ENCODE data around the gene NAA25. TPM values are rescaled to one million over a fixed set of nuclear protein-coding genes. Genes with fewer than 3 reads are reported as not detected.
A peak's percentile ranks its signal among the peaks of the same experiment; 100 is the strongest.

NAA25 gene
- 10 to 100 TPM; 11.6 to 17.1 TPM for total RNA-seq
- long read RNA-seq, full-length matches to known transcripts, result 2 of 31 reads
- long read RNA-seq, partial matches to known transcripts, result 21 of 31 reads
- long read RNA-seq, other reads (novel, unspliced or antisense), result 8 of 31 reads

- DNase-seq (peak; percentile 94), ATAC-seq (peak; percentile 93 to 96)
- intact Hi-C loops (cut with DNase I), result no loop called here
Observed at GRCh38 chr12:112108202-112109079, at the start of gene NAA25. Gene NAA25, minus strand, starts transcription at chr12:112108783. Its CDS starts 10 bp downstream, at chr12:112108773.

GRCh38 chr12:112153893-112154219 is 45.3 kb upstream of the NAA25 start:
- intact Hi-C loops (cut with DNase I), result no loop called here
- no peak for ATAC-seq

GRCh38 chr12:112153181-112153892 is 44.8 kb upstream of the NAA25 start:
- intact Hi-C loops (cut with DNase I), result no loop called here
- ATAC-seq (no peak), DNase-seq (no peak)

More at GRCh38 chr12:112153893-112154219, 45.3 kb upstream of the NAA25 start:
- DNase-seq, result no peak

DNA sequence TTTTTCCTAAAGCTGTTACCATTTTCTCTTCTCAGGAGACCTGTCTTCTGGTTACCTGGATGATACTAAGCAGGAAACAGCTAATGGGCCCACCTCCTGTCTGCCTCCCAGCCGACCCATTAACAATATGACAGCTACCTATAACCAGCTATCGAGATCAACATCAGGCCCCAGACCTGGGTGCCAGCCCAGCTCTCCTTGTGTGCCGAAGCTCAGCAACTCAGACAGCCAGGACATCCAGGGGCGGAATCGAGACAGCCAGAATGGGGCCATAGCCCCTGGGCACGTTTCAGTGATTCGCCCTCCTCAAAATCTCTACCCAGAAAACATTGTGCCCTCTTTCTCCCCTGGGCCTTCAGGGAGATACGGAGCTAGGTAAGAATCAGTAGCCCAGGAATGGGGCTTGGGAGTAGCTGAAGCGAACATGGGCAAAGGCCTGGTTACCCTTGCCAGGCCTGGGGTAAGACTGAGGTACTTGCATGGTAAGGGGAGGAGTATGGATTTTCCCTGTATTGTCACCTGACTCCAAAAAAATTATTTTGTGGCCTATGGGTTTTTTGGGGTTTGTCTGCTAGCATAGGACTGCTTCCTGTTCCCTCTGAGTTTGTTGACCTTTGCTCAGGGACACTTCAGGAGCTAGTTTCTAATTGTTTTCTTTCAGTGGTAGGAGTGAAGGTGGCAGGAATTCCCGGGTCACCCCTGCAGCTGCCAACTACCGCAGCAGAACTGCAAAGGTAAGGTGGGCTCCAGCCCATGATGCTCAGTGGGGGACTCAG is 43.4 kb upstream of the NAA25 start:
- intact Hi-C loops (cut with DNase I), result no loop called here
- no peak for ATAC-seq
- no peak for DNase-seq

GRCh38 chr12:112149596-112149995 is 41.0 kb upstream of the NAA25 start:
- intact Hi-C loops (cut with DNase I), result no loop called here
- DNase-seq (no peak), ATAC-seq (no peak)

DNA sequence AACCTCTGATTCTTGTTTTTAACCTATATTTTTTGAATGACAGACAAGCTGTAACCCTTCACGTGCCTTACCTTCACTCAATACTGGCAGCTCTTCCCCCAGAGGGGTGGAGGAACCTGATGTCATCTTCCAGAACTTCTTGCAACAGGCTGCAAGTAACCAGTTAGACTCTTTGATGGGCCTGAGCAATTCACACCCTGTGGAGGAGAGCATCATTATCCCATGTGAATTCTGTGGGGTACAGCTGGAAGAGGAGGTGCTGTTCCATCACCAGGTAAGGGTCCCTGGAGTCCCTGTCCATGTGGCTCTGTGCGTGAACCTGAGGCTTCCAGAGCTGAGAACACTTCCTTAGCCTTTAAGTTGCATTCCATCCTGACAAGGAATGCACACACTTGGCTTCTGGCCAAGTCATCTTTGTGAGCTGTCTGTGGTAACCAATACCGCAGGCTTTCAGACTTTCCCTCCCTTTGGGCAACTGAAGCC is 39.5 kb upstream of the NAA25 start:
- no peak for ATAC-seq
- DNase-seq, result no peak
- intact Hi-C loops (cut with DNase I), result no loop called here

DNA sequence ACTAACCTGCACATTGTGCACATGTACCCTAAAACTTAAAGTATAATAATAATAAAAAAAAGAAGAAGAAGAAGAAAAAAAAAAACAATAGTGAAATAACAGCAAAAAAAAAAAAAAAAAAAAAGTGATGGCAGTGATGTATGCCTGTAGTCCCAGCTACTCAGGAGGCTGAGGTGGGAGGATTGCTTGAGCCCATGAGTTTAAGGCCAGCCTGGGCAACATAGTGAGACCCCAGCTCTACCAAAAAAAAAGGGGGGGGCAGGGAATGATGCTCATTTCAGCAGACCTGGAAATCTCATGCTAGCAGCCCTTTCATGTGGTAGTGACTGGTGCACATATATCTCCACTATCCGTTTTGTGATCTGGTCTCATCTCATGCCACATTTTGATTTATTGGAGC is 37.5 kb upstream of the NAA25 start:
- no peak for ATAC-seq
- no peak for DNase-seq
- intact Hi-C loops (cut with DNase I), result no loop called here

- no peak for DNase-seq
- ATAC-seq, result no peak
- intact Hi-C loops (cut with DNase I), result no loop called here
Observed at GRCh38 chr12:112140728-112141127, 32.1 kb upstream of the NAA25 start.

- ATAC-seq (no peak), DNase-seq (no peak)
- intact Hi-C loops (cut with DNase I), result no loop called here
Observed at GRCh38 chr12:112134731-112135130, 26.1 kb upstream of the NAA25 start.

- no peak for ATAC-seq
- intact Hi-C loops (cut with DNase I), result no loop called here
- no peak for DNase-seq
Observed at GRCh38 chr12:112133418-112133817, 24.8 kb upstream of the NAA25 start.

GRCh38 chr12:112131686-112132085 is 23.1 kb upstream of the NAA25 start:
- ATAC-seq (no peak), DNase-seq (no peak)
- intact Hi-C loops (cut with DNase I), result no loop called here

DNA sequence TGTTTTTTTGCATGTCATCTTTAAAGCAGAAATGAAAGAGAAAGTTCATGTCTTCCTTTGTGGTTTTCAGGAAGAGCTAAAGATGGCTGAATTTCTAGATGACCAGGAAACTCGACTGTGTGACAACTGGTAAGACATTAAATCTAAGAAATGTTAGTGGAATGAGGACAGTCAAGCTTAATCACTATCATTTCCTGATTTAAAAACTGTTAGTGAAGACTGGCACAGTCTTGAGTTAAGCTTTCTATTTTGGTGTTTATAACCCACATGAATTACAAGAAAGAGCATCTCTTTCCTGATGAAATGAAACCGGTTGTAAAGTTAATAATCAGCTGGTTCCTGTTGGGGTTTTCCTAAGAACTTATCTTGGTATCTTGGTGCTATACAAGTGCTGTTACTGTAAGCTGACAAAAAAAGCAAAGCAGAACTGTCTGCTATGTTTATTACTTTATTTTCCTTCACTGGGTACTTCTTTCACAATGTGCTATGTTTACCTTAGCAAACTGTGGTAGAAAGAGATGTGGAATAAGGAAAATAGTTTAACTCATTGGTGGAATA is 21.9 kb upstream of the NAA25 start:
- intact Hi-C loops (cut with DNase I), result no loop called here
- ATAC-seq, result peak in 1 of 2 donors; percentile 5
- DNase-seq, result no peak

- ATAC-seq (no peak), DNase-seq (no peak)
- intact Hi-C loops (cut with DNase I), result no loop called here
Observed at GRCh38 chr12:112126911-112127310, 18.3 kb upstream of the NAA25 start.

GRCh38 chr12:112126000-112126438 is 17.4 kb upstream of the NAA25 start:
- ATAC-seq (no peak), DNase-seq (no peak)
- intact Hi-C loops (cut with DNase I), result no loop called here

DNA sequence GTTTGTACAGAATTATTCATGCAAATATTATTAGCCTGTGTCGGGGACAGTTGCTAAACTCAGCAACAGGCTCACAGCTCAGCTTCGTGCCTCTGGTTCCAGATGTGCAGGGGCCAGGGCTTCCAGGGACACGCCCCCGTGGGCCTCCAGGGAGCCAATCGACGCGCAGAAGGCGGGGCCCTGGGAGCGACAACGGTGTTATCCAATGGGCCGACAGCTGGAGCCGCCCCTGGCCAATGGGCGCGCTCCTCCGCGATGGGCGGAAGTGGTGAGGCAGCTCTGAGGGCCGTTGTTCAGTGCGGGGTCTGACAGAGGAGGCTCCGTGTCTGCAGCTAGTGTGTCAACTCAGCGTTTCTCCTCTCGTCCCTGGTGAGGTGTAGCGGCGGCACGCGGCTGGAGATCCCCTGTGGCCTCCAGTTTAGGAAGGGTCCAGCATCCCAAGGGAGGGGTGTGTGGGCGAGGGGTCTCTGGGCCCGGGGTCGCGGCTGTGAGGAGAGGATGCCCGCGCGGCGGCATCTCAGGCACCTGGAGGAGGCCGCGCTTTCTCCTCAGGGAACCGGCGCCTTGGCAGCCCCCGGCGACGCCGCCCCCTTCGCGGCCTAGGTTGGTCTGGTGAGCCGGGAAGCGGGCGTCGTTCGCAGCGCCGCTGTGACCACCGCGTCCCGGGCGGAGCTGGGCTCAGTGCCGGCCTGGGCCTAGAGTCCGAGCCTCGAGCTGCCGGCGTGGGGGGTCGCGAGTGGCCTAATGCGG is 16.8 kb upstream of the NAA25 start, which contains the start of gene TRAFD1:
TRAFD1 (plus strand) TSS at position 311 of the 750 bp plus-strand sequence. CDS start 4,963 bp downstream, outside the sequence.
- intact Hi-C loops (cut with DNase I), result no loop called here
- DNase-seq (peak; percentile 98), ATAC-seq (peak; percentile 97 to 98)

GRCh38 chr12:112124918-112125249 is 16.3 kb upstream of the NAA25 start:
- no peak for ATAC-seq
- no peak for DNase-seq
- intact Hi-C loops (cut with DNase I), result no loop called here

DNA sequence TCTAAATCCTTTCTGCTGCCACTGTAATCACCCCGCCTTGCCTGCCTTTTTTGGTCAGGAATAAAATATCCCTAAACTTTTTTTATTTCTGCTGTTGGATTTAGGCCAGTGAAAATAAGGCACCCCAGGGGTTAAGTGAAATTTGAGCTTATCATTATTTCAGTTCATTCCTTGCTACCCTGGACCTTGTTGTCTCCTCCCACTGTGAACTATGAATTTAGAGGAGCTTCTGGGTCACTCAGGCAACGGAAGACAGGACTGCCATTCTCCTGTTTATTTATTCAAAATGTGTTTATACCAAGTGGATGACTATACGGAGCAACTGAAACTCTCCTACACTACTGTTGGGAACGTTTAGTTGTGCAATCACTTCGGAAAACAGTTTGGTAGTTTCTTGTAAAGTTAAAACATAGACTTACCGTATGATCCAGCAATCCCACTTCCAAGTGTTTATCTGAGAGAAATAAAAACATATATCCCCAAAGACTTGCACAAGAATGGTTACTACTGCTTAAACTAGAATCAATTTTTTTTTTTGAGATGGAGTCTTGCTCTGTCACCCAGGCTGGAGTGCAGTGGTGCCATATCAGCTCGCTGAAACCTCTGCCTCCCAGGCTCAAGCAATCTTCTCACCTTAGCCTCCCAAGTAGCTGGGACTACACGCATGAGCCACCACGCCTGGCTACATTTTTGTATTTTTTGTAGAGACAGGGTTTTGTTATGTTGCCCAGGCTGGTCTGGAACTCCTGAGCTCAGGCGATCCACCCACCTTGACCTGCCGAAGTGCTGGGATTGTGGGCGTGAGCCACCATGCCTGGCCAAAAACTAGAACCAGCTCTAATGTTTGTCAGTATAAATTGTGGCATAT is 14.5 kb upstream of the NAA25 start:
- intact Hi-C loops (cut with DNase I), result no loop called here
- ATAC-seq (peak in 1 of 2 donors; percentile 9), DNase-seq (no peak)
